Loucy (cell line): Measurements from ENCODE around the gene TPM4.

ENCODE experiments used
- EZH2phosphoT487 ChIP-seq: fragments of 200-600 bp; IDR thresholded peaks from 2 replicates; pipeline ENCODE4 v1.6.1; 2018; ENCODE audit warnings: antibody characterized with exemption, mild to moderate bottlenecking, moderate library complexity, borderline replicate concordance
- TF ChIP-seq, protein P1 (sequence below): fragments of 200-600 bp; sonication (generic); conservative IDR thresholded peaks from 2 replicates; pipeline ENCODE4 v1.5.1; 2014; ENCODE audit warnings: mild to moderate bottlenecking, antibody characterized with exemption, low read length

DNA sequence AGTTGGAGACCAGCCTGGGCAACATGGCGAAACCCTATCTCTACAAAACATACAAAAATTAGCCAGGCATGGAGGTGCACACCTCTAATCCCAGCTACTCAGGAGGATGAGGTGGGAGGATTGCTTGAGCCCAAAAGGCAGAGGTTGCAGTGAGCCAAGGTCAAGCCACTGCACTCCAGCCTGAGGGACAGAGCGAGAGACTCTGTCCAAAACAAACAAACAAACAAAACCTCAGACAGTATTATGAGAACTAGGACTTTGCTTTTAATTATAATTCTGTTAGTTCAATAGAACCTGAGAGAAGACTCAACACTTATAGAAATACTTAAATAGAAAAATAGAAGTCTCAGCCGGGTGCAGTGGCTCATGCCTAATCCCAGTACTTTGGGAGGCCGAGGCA is 31.1 kb upstream of the TPM4 start:
- TF ChIP-seq, protein P1, sequence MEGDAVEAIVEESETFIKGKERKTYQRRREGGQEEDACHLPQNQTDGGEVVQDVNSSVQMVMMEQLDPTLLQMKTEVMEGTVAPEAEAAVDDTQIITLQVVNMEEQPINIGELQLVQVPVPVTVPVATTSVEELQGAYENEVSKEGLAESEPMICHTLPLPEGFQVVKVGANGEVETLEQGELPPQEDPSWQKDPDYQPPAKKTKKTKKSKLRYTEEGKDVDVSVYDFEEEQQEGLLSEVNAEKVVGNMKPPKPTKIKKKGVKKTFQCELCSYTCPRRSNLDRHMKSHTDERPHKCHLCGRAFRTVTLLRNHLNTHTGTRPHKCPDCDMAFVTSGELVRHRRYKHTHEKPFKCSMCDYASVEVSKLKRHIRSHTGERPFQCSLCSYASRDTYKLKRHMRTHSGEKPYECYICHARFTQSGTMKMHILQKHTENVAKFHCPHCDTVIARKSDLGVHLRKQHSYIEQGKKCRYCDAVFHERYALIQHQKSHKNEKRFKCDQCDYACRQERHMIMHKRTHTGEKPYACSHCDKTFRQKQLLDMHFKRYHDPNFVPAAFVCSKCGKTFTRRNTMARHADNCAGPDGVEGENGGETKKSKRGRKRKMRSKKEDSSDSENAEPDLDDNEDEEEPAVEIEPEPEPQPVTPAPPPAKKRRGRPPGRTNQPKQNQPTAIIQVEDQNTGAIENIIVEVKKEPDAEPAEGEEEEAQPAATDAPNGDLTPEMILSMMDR = no peak
- no peak for TF ChIP-seq EZH2phosphoT487
